Kidney capillary endothelial cell (primary cell): Measurements from ENCODE around the gene PC.
A peak's percentile ranks its signal among the peaks of the same experiment; 100 is the strongest.

Source experiments
- DNase-seq: peaks from one replicate; pipeline ENCODE4 v3.0.0-alpha.2; 2018; ENCODE audit warnings: low spot score

The PC gene

GRCh38 chr11:66910669-66911068 is 47.5 kb downstream of the PC start:
- no peak for DNase-seq

- no peak for DNase-seq
These were observed 48.2 kb downstream of the PC start for GRCh38 chr11:66910016-66910415.

- no peak for DNase-seq
These were observed 49.0 kb downstream of the PC start for GRCh38 chr11:66909181-66909580.

- no peak for DNase-seq
These were observed 50.2 kb downstream of the PC start for GRCh38 chr11:66907751-66908630.

- no peak for DNase-seq
These were observed 52.0 kb downstream of the PC start for GRCh38 chr11:66906061-66906733.

- DNase-seq: no peak
These were observed 52.6 kb downstream of the PC start for GRCh38 chr11:66905631-66906030.

- DNase-seq: no peak
These were observed 53.1 kb downstream of the PC start for GRCh38 chr11:66904981-66905521.

GRCh38 chr11:66904561-66904960 is 53.6 kb downstream of the PC start:
- DNase-seq: no peak

- no peak for DNase-seq
These were observed 54.1 kb downstream of the PC start for GRCh38 chr11:66904055-66904454.

- no peak for DNase-seq
These were observed 55.6 kb downstream of the PC start for GRCh38 chr11:66902486-66903177.

- no peak for DNase-seq
These were observed 56.2 kb downstream of the PC start for GRCh38 chr11:66901964-66902390.

GRCh38 chr11:66894141-66894540 is 64.0 kb downstream of the PC start:
- DNase-seq: no peak

GRCh38 chr11:66892911-66893310 is 65.3 kb downstream of the PC start:
- no peak for DNase-seq

GRCh38 chr11:66891851-66892660 is 66.1 kb downstream of the PC start:
- DNase-seq: peak; percentile 86

- DNase-seq: no peak
These were observed 68.2 kb downstream of the PC start for GRCh38 chr11:66889960-66890359.

GRCh38 chr11:66888282-66888681 is 69.9 kb downstream of the PC start:
- no peak for DNase-seq

GRCh38 chr11:66887526-66887925 is 70.7 kb downstream of the PC start:
- DNase-seq: no peak

- no peak for DNase-seq
These were observed 71.4 kb downstream of the PC start for GRCh38 chr11:66886671-66887221.

- no peak for DNase-seq
These were observed 72.2 kb downstream of the PC start for GRCh38 chr11:66885950-66886440.

- no peak for DNase-seq
These were observed 72.7 kb downstream of the PC start for GRCh38 chr11:66885469-66885868.

GRCh38 chr11:66884443-66884842 is 73.7 kb downstream of the PC start:
- DNase-seq: no peak
